HG03280 (cell line): ENCODE data around the gene ZNF772.

Experiments
- ATAC-seq: cut with Tn5 transposase; IDR thresholded peaks from one replicate; pipeline ENCODE4 v1.9.1; 2021; ENCODE audit warnings: mild to moderate bottlenecking, moderate library complexity; ENCODE audit not compliant: unreplicated experiment

The ZNF772 gene

DNA sequence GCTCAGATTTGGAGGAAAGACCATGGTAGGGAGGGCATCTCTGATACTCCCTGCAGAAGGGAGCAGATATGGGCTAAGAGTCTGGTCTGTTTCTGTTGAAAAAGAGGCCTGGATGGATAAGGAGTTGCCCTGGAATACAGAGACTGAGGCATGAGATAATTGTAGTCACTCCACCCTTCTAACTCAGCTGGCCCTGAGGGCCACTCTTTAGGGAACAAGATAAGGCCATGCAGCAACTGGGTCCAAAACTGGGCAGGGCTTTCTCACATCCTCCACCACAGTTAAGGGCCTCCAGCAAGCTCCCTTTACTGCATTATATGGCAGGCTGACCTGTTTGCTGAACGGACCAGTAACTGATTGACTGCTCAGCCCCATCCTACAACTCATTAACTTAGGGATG is 40.9 kb downstream of the ZNF772 start:
- ATAC-seq = no peak

DNA sequence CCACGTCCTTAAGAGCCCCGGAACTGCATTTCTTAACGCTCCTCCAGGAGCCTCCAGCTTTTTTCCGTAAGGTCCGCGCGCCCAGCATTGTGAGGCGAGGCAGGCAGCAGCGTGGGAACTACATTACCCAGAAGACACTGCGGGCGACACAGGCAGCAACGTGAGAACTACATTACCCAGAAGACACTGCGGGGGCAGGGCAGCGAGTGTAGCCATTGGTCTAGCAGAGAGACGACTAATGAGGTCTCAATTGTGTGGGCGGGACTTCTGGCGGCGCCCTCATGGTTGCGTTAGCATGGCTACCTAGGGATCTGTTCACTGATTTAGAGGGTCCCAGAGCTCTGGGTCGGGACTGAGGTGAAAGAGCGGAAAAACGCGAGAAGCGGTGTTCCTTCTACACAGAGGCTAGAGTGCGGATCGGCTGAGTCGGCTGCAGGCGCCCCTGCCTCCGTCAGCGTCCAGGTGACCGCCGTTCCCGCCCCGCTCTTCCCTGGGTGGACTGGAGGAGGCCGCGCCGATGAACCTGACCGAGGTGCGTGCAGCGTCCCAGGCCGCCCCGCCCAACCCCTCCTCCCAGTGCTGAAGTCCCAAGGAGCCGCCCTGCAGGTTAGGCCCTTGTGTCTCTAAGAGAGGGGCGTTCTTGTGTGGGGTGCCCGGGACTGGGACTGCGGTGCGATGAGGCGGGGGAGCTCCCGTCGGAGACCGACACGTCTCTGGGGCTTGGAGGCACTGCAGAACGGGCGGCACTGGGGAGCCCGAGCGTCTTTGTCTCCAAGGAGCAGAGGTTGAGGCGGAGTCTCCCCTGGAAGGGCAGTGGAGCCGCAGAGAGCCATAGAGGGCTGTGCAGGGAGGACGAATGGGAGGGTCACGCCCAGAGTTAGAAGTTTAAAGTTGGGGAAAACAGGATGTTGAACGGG is 42.0 kb downstream of the ZNF772 start, which contains the start of gene ZNF749:
TSS of gene ZNF749 (plus strand) at position 264 of the 917 bp plus-strand sequence. CDS start at position 518, 254 bp downstream.
- peak; percentile 96 for ATAC-seq

DNA sequence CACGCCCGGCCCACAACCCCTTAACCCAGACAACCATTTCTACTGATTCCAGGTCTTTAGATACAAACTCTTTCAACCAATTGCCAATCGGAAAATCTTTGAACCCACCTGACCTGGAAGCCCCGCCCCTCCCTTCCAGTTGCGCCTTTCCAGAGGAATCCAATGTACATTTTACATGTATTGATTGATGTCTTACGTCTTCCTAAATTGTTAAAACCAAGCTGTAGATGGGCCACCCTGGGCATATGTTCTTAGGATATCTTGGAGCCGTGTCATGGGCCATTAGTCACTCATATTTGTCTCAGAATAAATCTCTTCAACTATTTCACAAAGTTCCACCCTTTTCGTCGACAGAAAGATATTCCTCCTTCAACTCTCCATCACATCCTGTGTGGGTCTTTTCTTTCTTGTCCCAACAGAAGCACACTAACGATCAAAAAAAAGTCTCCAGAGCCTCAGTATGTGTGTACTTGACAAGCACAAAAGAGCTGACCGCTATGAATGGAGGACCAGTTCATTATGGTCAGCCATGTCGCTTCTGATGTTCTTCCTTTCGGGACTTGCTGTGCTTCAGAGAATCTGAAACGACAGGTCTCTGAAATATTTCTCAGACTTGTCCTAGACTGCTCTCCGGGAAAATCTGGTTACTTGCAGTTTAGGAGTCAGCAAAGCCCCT is 42.8 kb downstream of the ZNF772 start:
- ATAC-seq = no peak

DNA sequence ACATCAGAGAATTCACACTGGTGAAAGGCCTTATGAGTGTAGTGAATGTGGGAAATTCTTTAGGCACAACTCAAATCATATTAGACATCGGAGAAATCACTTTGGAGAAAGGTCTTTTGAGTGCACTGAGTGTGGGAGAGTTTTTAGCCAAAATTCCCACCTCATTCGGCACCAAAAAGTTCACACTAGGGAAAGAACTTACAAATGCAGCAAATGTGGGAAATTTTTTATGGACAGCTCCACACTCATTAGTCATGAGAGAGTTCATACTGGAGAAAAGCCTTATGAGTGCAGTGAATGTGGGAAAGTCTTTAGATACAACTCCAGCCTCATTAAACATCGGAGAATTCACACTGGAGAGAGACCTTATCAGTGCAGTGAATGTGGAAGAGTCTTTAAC is 56.3 kb downstream of the ZNF772 start:
- ATAC-seq = no peak

DNA sequence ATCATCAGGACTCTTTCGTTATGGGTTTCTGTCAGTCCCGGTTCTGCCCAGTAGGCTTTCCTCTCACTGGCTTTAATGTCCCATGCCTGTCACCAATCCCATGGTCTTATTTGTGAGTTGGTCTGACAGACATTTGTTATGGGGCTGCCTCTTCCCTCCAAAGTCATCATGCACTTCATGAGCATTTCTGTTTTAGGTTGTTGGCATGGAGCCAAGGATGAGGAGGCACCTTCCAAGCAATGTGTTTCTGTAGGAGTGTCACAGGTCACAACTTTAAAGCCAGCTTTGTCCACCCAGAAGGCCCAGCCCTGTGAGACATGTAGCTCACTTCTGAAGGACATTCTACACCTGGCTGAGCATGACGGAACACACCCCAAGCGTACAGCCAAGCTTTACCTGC is 57.9 kb downstream of the ZNF772 start:
- no peak for ATAC-seq
